ENCODE measurements around the gene TOP2B.

DNA sequence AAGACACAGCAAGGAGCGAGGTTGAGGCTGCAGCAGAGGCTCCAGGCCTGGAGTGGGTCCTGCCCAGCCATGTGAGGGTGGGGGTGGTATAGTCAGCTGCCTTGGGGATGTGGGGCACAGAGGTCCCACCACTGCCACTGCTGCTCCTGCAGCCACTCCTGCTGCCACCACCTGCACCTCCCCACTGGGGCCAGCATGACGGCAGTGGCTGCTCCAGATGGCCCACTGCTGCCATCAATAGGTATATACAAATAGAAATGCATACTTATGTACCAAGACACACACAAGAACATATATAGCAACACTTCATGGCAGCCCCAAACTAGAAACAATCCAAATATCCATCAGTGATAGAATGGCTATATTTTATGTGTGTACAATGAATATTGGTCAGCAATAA lies 10.0 kb upstream of the TOP2B start:
- TF ChIP-seq, protein P1, sequence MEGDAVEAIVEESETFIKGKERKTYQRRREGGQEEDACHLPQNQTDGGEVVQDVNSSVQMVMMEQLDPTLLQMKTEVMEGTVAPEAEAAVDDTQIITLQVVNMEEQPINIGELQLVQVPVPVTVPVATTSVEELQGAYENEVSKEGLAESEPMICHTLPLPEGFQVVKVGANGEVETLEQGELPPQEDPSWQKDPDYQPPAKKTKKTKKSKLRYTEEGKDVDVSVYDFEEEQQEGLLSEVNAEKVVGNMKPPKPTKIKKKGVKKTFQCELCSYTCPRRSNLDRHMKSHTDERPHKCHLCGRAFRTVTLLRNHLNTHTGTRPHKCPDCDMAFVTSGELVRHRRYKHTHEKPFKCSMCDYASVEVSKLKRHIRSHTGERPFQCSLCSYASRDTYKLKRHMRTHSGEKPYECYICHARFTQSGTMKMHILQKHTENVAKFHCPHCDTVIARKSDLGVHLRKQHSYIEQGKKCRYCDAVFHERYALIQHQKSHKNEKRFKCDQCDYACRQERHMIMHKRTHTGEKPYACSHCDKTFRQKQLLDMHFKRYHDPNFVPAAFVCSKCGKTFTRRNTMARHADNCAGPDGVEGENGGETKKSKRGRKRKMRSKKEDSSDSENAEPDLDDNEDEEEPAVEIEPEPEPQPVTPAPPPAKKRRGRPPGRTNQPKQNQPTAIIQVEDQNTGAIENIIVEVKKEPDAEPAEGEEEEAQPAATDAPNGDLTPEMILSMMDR (IDR thresholded peaks at IDR 0.05) = no peak
- TF ChIP-seq POLR2A (IDR thresholded peaks at IDR 0.05) (no peak), EP300 (IDR thresholded peaks at IDR 0.05) (no peak), POLR2AphosphoS5 (IDR thresholded peaks at IDR 0.05) (no peak)

All from stomach (tissue), 4 donors.